GM21619 (cell line): ENCODE results near the gene EFR3B.

Experiments
- ATAC-seq: cut with Tn5 transposase; IDR thresholded peaks from one replicate; pipeline ENCODE4 v1.9.1; 2021; ENCODE audit not compliant: unreplicated experiment

EFR3B gene

DNA sequence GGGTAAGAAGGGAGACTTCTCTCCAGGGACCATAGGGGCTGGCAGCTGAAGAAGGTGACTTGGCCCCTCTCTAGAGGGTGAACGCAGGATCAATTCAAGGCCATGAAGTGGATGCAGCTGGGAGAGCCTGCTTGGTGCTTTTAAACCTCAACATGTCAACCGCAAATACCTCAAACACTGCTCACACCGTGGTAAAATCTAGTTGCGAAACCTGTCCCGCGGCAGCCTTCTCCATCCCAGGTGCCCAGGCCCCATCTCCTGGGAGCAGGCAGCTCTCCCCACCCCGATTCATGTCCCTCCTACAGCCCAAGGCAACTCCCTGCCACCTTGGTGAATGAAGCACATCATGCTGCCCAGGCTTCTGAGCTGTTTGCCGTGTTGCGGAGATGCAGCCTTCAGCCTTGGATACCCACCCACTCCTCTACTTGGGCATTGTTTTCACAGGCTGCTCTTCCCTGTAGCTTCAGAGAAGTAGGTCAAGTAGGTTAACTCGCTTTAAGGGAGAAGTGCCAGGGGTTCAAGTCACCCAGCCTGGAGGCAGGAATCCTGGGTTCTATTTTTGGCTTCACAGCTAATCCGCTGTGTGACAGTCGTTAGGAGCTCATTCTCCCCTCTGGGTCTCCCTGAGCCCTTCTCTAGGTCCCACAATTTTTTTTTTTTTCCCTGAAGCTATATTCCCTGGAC, 6.2 kb upstream of the EFR3B start:
- no peak for ATAC-seq

DNA sequence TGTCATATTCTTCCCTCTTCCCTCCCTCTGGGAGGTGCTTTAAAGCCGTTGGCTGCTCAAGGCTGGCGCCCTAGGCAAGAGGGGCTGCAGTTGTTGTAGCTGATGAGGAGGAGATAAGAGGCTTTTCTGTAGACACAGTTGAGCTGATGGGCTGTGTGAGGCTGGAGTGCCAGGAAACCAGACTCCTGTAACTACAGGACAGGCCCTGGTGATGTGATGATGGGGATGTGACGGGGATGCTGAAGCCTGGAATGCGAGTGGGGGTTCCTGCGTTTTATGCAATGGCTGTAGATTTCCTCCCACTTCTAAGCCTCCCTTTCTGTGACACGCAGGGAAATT, 5.7 kb upstream of the EFR3B start:
- ATAC-seq: no peak

DNA sequence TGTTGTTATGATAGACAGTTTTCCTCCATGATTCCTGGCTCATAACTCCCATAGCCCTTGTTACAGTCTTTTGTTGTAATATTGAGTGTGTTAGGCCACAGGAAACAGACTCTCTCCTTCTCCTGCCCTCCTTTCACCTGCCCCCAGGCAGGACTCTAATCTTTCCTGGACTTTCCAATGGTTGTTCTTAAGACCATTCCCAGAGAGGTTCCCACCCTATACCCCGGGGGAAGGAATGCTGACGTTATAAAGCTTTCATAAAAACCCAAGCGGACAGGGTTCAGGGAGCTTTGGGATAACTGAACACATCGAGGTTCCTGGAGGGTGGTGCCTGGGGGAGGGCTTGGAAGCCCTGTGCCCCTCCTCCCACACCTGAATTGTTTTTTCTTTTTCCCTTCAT, 2.8 kb upstream of the EFR3B start:
- ATAC-seq: no peak

DNA sequence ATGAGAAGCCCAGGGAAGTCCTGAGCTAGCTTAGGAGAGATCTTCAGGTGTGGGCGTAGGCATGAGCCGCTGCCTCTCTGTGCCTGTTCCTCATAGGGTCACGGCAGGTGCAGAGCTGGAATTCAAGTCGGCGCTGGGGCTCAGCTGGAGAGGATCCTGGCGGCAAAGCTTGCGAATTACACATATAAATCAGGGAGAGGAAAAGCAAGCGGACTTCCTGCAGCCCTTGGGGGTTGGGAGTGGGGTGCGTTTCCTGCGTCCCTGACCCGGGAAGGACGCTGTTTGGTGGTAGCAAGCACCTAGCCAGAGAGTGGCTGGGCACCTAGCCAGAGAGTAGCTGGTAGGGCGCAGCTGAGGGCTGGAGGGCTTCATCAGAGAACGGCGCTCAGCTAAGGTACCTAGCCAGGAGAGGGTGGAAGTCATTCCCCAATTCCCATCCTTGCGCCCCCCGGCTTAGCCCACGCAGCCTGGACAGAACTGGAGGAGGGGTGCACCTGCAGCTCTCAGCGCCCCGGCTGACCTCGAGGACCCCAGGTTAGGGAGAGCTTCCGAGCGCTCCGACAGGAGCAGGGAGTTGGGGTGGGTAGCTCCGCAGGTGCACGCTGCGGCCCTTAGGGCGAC, 459 bp upstream of the EFR3B start:
- peak; percentile 4 for ATAC-seq

DNA sequence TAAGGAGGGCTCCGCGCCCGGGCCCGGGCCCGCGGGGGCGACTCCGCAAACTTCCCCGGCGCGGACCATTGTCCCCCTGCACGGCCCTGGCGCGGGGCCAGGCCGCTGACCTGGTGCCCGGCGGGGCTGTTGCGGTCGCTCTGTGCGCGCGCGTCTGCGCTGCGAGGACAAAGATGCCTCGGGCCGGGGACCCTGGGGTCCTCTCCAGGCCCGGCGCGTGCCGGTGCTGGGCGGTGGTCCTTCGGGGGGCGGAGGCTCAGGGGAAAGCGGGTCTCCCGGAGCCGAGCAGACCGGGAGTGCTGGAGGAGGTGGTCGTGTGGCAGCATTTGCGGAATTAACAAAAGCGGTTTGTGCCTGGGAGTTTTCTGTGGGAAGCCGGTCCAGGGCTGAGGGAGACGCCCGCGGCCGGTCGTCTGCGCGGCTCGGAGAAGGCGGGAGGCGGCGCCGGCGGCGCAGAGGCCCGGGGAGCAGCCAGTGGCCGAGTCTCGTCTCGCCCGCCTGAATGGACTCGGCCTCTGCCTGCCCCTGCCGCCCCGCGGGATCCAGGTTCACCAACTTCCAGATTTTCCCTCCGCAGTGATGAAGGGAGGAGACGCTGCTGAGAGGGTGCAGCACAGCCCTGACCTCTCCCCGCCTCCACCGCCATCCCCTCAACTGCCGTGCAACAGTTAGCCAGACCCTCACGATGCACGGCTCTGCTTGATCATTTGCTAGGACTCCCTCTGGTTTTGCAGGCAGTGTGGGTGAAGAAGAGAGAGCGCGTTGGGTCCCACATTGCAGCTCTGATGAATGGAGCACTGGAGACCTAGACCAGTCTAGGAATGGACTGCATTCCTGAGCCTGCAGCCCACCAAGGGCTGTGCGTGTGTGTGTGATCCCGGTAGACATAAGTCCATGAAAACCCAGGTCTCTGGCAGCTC, 705 bp downstream of the EFR3B start:
- no peak for ATAC-seq

DNA sequence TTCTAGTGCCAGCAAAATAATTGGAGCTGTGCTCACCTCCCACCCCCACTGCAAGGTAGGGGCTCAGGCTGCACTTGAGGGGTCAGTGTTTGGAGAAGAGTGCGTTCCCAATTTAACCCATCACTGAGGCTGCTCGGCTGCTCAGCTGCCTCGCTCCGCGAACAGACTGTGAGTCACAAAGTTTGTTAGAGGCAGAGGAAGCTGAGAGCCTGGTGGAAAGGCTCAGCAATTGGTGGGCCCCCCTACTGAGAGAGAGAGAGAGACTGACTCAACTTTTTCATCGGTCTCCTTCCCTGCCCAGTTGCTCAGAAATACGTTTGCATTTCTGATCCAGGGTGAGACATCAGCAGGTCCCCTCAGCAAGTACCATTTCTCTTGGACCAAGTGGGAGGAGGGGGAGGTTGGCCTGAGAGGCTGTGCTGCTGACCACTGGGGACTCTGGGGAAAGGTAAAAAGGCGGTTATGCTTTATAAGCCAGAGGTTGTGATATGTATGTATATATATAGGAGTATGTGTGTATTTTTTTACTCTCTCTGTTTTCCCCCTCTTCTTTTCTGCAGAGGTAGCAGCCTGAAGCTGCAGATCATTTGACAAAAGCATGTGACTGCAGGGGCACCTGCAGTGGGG, 1.5 kb downstream of the EFR3B start:
- no peak for ATAC-seq

DNA sequence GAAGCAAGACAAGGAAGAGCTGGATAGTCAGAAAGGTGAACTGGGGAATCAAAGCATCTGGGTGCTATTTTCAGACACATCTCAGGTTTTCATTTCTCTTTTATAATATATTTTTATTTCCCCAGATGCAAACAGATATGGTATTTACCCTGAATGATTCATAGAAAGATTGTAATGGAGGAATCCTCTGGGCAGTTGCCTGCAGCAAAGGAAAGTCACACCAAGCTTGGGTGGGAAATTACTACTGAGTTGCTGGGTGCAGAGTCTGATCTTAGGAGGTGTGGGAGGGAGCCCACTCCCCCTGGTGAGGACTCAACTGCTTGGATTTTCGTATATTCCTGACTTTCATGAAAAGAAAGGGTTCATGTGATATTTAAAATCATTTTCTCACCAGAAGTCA, 2.1 kb downstream of the EFR3B start:
- no peak for ATAC-seq

DNA sequence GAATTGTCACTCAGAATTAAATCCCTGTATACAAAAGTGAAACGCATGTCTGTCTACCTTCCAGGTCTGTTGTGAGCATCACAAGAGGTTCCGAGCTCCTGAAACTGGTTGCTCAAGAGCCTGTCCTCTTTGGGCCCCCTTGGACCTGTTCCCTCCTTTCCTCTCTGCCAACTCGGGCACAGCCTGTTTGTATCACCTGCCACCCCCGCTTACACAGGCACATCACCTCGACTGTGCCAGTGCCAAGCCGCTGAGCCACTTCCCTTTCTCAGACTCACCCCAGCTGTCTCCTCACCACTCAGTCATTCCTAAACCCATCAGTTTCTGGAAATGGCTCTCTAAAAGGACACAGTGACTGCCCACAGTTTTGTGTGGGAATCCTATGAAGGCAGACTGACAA, 3.1 kb downstream of the EFR3B start:
- ATAC-seq: no peak

DNA sequence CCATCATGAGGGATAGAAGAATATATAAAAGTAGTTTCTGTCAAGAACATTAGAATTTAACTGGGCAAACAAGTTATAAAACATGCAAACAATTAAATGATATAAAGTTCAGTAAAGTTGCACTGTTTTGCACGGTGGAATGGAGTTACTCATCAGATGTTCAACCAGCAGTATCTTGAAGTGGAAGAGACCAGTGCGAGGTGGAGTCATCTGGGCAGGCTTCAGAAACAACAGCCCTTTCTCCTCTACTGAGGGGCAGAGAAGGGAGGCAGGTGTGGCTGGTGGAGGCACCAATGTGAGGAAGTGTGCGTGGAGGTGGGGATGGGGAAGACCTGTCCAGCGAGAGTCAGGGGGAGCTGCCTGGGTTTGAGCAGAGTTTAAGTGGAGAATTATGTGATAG, 7.5 kb downstream of the EFR3B start:
- ATAC-seq: no peak

DNA sequence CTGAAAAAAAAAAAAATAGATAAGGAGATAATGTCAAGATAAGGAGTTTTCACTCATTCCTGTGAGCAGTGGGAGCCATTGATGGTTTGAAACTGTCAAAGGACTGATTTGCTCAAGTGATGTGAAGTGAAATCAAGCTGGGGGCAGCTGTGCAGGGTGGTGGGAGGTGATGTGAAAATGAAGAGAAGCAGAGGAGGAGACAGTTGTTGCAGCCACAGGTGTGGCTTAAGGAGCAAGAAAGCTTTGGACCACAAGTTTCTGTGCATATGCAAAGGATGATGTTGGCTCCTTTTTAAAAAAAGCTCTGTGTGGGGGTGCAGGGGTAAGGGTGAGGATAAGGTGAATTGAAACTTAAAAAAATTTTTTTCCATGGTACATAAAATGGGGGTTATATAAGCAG, 8.3 kb downstream of the EFR3B start:
- ATAC-seq: no peak

DNA sequence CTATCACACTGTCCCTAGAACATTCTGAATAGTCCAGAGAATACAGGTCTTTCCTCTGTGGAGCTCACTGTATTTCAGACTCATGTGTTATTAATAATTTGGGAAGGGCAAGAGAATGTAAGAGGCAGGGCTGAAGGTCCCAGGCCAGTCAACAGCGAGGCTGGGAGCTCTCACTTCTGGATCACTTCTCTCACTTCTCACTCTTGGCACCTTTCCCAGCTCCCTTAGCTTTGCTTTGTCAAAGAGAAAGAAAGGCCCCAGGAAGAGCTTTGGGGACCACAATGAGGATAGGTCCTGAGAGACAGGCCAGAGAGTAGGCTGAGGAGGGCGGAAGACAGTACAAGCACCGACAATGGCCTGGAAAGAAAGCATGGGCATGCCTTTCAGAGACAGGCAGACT, 11.2 kb downstream of the EFR3B start:
- no peak for ATAC-seq

DNA sequence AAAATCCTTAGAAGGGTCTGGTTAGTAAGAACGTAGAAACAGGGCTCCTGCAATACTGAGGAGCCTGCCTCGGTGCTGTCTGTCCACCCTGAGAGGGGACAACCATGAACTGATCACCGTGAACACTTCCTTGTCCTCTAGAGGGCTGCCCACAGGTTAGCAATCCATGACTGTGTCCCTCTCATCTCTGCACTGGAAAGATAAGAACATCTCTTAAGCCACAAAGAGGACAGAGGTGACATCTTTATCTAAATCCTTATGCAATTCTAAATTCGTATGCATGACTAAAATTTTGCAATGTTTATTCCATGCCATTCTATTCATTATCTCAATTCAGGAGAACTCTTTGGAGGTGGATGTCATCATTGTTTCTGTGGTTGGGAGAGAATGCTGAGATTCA, 12.8 kb downstream of the EFR3B start:
- no peak for ATAC-seq

DNA sequence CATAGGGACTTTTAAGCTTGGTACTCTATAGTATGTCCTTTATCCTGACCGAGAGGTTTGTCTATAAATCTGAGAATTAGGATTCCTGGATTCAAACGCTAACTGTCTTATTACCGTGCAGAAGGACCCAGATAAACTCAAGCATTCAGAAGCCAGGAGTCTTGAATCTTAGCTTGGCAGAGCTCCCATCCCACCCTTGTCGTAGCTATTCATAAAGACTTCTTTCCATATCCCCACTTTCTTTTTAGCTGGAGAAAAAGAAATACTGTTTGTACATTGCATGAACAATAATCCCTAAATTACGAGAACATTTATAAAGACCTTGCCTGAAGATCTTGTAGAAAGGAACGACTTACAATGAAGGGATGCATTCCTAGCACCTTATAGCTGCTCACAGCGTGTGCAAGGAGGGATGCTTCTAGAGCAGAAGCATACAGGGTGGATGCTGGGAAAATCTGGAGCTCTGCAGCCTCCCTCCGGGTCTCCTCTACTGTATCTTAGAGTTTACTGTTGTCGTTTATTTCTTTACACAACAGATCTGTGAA, 13.6 kb downstream of the EFR3B start:
- no peak for ATAC-seq

DNA sequence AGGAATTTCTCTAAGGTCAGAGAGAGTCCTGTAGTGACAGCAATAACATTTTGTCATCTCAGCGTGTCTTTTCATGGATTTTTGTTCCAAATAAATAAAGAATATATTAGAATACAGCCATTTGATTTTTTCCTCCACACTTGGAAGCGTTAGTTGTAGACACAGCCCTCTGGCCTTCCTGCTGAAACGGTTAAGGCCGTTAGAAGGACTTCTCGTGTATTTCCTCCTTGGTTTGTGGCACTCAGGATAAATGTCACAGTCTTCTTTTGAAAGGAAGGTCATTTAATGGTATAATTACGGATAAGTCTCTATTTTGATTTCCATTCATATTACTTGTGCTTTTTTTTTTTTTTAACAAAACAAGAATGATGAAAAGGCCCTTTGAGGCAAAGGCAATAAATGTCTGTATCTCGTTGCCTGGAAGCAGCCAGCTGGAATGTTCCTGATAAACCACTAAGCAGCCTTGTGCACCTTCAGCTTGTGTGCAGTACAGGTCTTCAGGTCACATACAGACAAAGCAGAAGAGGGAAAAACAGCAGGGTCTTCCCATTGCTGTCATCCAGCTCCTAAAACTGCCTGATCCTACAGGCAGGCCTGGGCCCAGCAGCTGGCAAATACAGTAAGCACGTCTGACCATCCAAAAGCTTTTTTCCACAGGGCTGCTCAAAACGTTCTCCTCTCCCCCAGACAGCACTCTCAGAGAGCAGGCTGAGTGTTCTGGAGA, 14.4 kb downstream of the EFR3B start:
- no peak for ATAC-seq

DNA sequence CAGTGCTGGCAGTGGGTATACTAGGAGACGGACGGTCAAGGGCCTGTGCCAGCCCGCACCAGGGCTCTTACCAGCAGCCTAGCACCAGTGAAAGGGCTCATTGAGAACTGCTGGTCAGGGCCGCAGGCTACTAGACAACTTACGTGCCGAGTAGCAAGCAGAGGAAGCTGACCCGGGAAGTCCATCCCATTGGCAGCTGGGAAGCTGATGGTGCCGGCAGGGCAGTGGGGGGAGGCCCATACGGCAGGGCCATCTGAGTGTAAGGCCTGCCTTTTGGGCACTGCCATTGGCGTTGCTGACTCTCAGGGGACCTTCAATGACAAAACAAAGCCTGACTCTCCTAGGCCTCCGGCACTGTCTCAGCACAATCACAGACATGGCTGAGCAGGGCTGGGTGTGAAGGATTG, 20.6 kb downstream of the EFR3B start:
- no peak for ATAC-seq

DNA sequence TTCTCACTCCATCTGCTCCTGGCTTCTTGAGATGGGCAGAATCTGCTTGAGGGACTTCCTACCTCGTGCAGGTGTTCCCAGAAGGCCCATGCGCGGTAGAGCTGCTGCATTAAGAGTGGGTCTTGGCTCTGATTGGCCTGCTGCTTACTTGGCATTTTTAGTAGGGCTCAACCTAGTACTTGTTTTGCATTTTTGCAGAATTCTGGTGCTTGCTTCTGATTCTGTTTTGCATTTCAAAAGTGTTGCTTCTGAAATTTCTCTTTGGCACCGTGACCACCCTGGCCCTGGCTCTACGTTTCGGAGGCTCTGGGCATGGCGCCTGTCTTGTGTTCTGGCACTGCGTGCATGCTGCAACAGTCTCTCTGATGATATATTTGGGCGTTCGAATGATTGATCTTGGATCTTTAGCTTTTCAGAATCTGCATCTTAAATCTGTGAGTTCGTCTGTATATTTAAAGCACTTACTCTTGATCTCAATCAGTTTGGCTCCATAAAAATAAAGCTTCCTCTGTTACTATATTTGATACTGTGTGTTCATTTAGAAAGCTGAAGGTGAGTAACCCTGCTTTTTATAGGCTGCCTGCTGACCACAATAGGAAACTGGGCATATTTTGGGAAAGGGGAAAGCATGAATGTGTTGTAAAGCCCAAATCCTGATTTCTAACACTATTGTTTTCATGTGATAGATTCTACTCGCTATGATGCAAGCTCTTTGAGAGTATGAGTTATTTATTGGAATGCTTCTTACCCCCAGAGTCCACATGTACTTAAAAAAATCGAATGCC, 22.2 kb downstream of the EFR3B start:
- ATAC-seq: no peak

DNA sequence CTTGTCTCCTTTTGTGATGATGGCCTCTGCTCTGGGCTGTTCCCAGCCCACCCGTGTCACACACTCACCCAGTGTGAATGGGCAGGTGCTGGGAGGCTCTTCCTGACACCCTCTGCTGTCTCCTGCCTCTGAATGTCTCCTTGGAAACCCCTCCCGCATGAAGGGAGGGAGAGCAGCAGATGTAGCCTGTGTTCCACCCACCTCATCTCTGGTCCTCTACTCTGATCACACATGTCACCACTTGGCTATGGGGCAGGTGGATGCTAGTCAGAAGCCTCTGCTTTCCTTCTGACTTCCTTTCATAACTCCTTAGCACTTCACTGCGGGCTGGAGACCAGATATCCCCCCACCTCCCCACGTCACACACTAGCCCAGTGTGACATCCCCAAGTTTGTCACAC, 23.9 kb downstream of the EFR3B start:
- no peak for ATAC-seq

DNA sequence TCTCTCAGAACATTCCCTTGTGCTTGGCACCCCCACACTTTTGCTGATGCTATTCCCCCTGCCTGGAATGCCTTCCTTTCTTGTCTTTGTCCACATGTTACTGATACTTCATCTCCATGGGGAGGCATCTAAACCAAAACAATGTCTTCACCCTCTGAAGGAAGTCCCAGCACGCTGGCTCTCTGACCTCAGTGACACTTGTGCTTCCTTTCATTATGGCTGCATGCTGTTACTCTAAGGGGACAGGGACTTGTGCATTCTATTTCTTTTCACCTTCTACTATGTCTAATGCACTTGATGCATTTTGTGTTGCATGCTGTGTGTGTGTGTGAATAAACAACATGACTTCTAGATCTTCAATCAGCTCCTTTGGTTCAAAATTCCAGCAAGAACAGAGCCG, 24.6 kb downstream of the EFR3B start:
- no peak for ATAC-seq

DNA sequence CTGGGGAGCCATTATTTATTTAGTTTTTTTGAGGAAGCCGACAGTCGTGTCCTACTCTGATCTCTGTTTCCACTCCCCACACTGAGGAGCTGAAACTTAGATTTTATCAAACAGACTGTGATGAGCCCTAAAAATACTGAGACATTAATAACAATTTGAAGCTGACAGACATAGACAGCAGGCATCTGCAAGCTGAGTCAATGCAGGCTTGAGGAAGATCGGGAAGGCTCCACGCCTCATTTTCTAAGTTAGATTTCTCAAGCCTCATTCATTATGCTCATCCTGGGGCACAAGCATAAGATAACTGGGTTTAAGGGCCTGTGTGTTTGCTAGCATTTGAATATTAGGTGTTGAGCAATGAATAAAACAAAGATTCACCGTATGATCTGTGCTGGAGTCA, 26.3 kb downstream of the EFR3B start:
- ATAC-seq: no peak

DNA sequence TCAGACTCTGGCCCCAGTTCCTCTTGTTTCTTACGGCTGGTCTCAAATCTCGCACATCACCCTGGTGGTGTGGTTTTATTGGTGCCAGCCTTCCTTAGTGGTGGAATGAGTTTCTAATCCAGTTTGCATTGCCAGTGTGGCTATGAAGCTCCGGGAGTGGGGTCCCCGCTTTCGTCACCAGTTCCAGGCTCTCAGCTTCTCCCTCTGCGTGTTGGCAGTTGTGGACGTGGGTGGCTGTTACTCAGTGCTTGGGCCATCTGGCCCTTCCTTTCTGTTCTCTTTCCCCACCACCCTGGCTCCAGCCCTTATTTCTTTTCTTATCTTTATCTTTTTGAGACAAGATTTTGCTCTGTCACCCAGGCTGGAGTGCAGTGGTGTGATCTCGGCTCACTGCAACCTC, 30.1 kb downstream of the EFR3B start:
- no peak for ATAC-seq
